AG08396 (cell line): ENCODE measurements around the gene ETV3L.
"Not testable (repeated sequence)": the region's sequence is repeated elsewhere in the genome, so short reads cannot be mapped to it uniquely, and the experiment has no call there.

ENCODE experiments used
- DNase-seq: peaks from one replicate; pipeline ENCODE4 v3.0.0; 2012; ENCODE audit warnings: low spot score, mixed read lengths

The ETV3L gene

GRCh38 chr1:157077394-157077793 is 22.2 kb downstream of the ETV3L start:
- no peak for DNase-seq

- peak; percentile 63 for DNase-seq
Measured at GRCh38 chr1:157073944-157074685, 25.5 kb downstream of the ETV3L start.

- no peak for DNase-seq
Measured at GRCh38 chr1:157069601-157070000, 30.0 kb downstream of the ETV3L start.

GRCh38 chr1:157059241-157059640 is 40.4 kb downstream of the ETV3L start:
- not testable (repeated sequence) for DNase-seq

- no peak for DNase-seq
Measured at GRCh38 chr1:157056269-157056668, 43.3 kb downstream of the ETV3L start.

- DNase-seq, result not testable (repeated sequence)
Measured at GRCh38 chr1:157055729-157056128, 43.9 kb downstream of the ETV3L start.

DNA sequence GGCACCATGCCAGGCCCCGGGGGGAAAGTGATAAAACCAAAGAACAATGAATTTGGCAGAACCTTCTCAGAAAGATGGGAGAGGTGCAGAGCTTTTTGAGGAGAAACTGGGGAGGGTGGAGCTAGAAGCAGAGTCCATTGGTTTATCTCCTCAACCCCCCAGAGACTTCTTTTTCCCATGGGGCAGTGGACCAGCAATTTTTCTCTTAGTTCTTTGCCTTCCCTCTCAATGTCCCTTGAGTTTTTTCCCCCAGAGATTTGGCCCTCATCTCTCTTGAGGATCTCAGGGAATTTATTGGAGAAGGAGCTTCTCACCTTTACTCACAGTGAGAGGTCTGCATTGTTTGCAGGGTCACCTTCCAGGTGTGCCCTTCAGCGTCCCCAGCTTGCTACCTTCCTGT is 48.8 kb downstream of the ETV3L start:
- DNase-seq, result no peak

DNA sequence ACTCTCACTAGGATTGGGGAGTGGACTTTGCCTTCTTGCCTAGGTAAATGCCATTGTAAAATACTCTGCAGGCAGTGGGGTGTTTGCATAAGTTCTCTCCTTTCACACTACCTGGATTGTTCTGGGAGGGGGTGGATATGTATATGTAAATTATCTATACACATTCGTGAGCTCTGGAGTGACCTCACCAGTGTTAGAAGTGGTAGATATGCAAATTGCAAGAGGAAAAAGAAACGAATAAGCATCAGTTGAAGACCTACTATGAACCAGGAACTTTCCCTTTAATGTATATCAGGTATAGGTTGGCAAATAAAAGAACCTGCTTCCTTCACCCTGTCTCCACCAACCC is 52.6 kb downstream of the ETV3L start:
- no peak for DNase-seq

DNA sequence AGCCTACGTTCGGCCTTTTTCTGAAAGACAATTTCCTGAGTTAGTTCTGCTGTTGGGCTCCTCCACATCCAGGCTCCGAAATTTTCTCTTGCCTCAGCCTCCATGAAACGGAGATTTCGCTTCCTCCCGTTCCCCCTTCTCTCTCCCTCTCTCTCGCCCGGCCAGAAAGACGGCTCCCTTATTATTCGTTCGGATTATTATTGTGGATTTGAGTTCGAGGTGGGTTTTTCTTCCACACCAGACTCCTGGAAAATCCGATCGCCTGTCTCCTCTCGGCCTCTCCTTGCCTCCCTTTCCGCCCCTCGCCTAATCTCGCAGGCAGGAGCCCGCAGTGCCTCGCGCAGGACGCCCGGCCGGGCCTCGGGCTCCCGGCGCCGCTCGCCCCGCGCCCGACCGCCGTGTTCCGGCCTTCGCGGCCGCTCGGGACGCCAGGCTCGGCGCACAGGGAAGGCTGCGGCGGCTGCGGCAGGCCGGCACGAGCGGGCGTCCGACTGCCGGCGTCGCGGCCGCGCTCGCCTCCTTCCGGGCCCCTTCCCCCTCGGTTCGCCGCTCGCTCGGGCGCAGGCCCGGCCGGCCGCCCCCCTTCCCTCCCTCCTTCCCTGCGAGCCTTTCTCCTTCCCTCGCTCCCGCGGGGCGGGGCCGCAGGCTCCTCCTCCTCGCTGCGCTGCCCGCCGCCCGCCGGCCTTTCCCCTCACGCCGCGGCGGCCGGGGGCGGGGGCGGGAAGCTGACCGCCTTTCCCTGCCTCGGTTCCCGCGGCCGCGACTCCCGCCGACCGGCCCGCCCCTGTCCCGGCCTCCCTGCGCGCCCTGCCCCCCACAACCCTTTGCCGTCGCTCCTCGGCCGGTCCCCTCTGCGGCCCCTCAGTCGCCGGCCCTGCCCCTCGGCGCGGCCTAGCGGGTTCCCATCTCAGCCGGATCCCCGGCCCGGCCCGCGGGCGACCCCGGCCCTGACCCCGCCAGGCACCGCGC is 54.1 kb downstream of the ETV3L start, which contains the start of gene ARHGEF11:
TSS of gene ARHGEF11 (minus strand) at position 493 of the 969 bp plus-strand sequence. CDS start 1,412 bp downstream, outside the sequence.
- peak; percentile 96 for DNase-seq

GRCh38 chr1:157044326-157044725 is 55.3 kb downstream of the ETV3L start:
- DNase-seq, result no peak

- DNase-seq, result no peak
Measured at GRCh38 chr1:157043685-157044084, 55.9 kb downstream of the ETV3L start.

GRCh38 chr1:157042846-157043245 is 56.8 kb downstream of the ETV3L start:
- no peak for DNase-seq
